Upper lobe of left lung (tissue), 4 donors: ENCODE data around the gene WDR81.

ENCODE experiments used
- CTCF ChIP-seq, 6 experiments: fragments of 450-650 bp in 4 of 6; fragments of 200-600 bp in 2 of 6; sonication (generic) in 2 of 6; IDR thresholded peaks; one replicate each; pipeline ENCODE4 v1.5.1; 2016 to 2019; ENCODE audit warnings: antibody characterized with exemption in 6 of 6
- EP300 ChIP-seq, 4 donors: sonication (generic); formaldehyde crosslinking; IDR thresholded peaks; one replicate each; pipeline ENCODE4 v1.5.1; 2017; ENCODE audit warnings: antibody characterized with exemption in 4 of 4, control low read depth in 2 of 4
- POLR2AphosphoS5 ChIP-seq, 2 donors: sonication (generic); formaldehyde crosslinking; IDR thresholded peaks; one replicate each; pipeline ENCODE4 v1.5.1; 2017; ENCODE audit warnings: antibody characterized with exemption in 2 of 2

GRCh38 chr17:1758807-1759206 lies 34.3 kb downstream of the WDR81 start:
- TF ChIP-seq CTCF (IDR thresholded peaks at IDR 0.05), result no peak
- no peak for TF ChIP-seq POLR2AphosphoS5 (IDR thresholded peaks at IDR 0.05)
- no peak for TF ChIP-seq EP300 (IDR thresholded peaks at IDR 0.05)
